SK-N-SH (cell line): ENCODE results near the gene DHDH.

Source experiments
- CHD2 ChIP-seq: fragments of 150-350 bp; IDR thresholded peaks from 2 replicates; pipeline ENCODE4 v1.6.1; 2018; ENCODE audit warnings: low read length; ENCODE audit not compliant: partially characterized antibody
- CTCF ChIP-seq: fragments of 200-600 bp; sonication (generic); IDR thresholded peaks from 2 replicates; pipeline ENCODE4 v1.6.1; 2017; ENCODE audit warnings: antibody characterized with exemption, mild to moderate bottlenecking, moderate library complexity
- EP300 ChIP-seq, 2 experiments: IDR thresholded peaks; 2 replicates each; pipeline versions ENCODE4 v1.4.0 to v1.6.1; 2012; ENCODE audit warnings: borderline replicate concordance in 1 of 2, low read depth in 1 of 2, low read length in 1 of 2
- EZH2phosphoT487 ChIP-seq: fragments of 200-600 bp; sonication (generic); IDR thresholded peaks from 2 replicates; pipeline ENCODE4 v1.6.1; 2017; ENCODE audit warnings: low read depth, mixed run types, mild to moderate bottlenecking, antibody characterized with exemption, moderate library complexity, borderline replicate concordance
- FOSL2 ChIP-seq: IDR thresholded peaks from 2 replicates; pipeline ENCODE4 v1.4.0; 2012; ENCODE audit warnings: low read depth, mild to moderate bottlenecking, moderate library complexity, borderline replicate concordance
- FOXM1 ChIP-seq: IDR thresholded peaks from 2 replicates; pipeline ENCODE4 v1.4.0; 2012; ENCODE audit warnings: low read depth, mild to moderate bottlenecking
- MAX ChIP-seq: IDR thresholded peaks from 2 replicates; pipeline ENCODE4 v1.4.0; 2012; ENCODE audit warnings: low read depth
- NFIC ChIP-seq: IDR thresholded peaks from 2 replicates; pipeline ENCODE4 v1.4.0; 2012; ENCODE audit warnings: borderline replicate concordance
- POLR2AphosphoS5 ChIP-seq: IDR thresholded peaks from 2 replicates; pipeline ENCODE4 v1.6.1; 2012; ENCODE audit warnings: low read depth, low read length
- RFX5 ChIP-seq: IDR thresholded peaks from 2 replicates; pipeline ENCODE4 v1.6.1; 2012; ENCODE audit warnings: mild to moderate bottlenecking, improper control_type of control experiment, low read length
- SMC3 ChIP-seq: IDR thresholded peaks from 2 replicates; pipeline ENCODE4 v1.6.1; 2012; ENCODE audit warnings: low read depth, low read length, improper control_type of control experiment
- TF ChIP-seq, protein P1 (sequence below): IDR thresholded peaks from 2 replicates; pipeline ENCODE4 v1.4.0; 2012; ENCODE audit warnings: low read depth, borderline replicate concordance

GRCh38 chr19:48910803-48911202, 22.7 kb upstream of the DHDH start:
- TF ChIP-seq POLR2AphosphoS5 (no peak), CHD2 (no peak), EP300 (IDR thresholded peaks at IDR 0.05; ENCODE audit: borderline replicate concordance in 1 of 2, low read depth in 1 of 2, low read length in 1 of 2) (no peak), FOXM1 (no peak), CTCF (no peak), SMC3 (no peak), NFIC (no peak), EZH2phosphoT487 (no peak), RFX5 (no peak), MAX (no peak), FOSL2 (no peak)
- TF ChIP-seq, protein P1, sequence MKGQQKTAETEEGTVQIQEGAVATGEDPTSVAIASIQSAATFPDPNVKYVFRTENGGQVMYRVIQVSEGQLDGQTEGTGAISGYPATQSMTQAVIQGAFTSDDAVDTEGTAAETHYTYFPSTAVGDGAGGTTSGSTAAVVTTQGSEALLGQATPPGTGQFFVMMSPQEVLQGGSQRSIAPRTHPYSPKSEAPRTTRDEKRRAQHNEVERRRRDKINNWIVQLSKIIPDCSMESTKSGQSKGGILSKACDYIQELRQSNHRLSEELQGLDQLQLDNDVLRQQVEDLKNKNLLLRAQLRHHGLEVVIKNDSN, result no peak
